HG03354 (cell line): Measurements from ENCODE around the gene OBI1.

Source experiments
- ATAC-seq: cut with Tn5 transposase; IDR thresholded peaks from one replicate; pipeline ENCODE4 v1.9.1; 2021; ENCODE audit warnings: mild to moderate bottlenecking; ENCODE audit not compliant: unreplicated experiment, poor library complexity, severe bottlenecking

Gene OBI1

DNA sequence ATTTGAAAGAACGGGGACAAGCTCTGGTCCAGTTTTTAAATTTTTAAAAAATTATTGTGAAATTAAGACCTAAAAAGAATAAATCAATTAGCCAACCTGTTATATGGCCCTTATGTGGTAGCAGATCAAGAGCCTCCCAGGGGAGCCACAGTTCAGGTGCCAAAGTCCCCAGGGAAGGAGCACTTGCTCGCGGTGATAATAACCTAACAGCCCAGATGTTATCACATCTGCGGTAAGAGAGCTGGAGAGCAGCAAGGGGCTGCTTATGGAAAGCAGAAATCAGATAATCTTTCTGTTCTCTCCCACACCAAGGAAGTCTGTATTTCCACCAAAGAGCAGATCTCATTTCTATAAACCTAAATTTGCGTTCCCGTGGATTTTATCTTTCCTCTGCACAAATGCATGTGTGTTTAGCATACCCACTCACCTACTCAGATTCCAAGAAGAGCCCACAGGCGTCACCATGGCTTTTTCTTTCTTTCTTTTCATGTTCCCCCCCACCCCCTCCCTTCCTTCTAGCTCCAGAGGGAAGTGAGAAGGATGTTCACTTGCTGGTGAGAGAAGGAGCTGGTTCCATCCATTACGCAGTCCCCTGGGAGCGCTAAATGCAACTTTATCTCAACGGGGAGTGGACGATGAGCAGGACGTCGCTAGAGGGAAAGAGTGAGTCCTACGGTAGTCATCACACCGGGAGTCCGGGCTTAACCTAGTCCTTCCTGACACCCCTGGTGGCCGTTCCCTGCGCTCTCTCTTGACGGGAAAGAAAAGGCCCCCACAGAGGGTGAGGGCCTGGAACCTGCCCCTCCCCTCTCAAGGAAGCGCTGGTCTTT lies 54.0 kb downstream of the OBI1 start:
- no peak for ATAC-seq

DNA sequence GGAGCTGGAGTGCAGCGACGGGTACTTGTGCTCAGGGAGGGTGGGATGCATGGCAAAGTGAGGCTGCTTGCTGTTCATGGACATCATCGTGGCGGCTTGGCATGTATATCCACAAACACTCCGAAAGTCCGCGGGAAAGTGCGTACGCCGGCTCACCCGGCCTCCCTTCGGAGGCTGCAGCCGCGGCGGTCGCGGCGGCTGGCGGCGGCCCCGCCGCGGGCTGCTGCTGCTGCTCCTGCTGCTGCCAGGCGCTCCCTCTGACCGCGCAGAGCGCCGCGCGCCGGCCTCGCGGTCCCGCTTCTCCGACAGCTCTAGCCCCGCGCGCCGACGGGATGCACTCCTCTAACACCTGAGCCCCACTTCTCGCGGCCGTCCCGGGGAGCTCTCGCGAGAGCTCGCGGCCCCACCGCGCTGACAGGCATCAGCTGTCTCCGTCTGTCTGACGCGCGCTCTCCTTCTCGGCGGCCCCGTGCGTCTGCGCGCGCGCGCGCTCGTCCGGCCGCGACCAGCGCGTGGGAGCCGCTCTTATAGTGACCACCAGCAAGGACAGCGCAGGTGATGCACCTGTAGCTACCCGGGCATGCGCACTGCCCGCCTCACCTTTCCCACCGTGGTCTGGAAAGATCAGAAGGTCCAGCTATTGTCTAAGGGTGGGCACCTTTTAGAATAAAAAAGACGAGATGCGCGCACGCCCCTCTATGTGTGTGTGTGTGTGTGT lies 55.6 kb downstream of the OBI1 start, which contains the start of gene POU4F1:
Gene POU4F1, minus strand, starts transcription at position 313 of the 718 bp plus-strand sequence. Its CDS starts 226 bp downstream, at position 87.
- ATAC-seq: peak; percentile 83

DNA sequence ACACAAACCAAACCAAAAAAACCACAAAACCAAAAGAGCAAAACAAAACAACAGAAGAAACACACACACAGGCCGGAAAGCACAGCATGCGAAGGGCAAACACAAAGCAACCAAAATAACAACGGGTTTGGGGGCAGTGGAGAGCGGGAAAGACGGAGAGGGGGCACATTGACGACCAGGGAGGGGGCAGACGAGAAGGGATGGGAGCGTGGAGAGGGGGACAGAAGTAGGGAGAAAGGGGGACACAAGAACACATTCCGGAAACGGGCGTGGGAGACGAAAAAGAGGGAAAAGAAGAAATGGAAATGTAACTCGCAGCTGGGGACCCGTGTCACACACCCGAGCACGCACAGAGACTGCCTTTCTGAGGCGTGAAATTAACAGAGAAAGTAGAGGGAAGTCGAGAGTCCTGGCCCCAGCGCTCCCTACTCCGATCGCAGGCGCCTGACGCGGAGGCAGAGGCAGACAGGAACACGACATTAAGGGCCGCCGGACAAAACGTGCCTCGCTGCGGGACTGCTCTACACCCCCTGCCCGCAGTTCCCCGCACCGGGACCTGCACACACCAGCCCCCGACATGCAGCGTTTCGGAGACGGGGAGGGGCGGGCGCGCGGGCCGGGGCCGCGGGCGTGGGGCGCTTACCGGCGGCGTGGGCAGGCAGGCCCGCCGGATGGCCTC lies 56.3 kb downstream of the OBI1 start:
- ATAC-seq: peak; percentile 27

DNA sequence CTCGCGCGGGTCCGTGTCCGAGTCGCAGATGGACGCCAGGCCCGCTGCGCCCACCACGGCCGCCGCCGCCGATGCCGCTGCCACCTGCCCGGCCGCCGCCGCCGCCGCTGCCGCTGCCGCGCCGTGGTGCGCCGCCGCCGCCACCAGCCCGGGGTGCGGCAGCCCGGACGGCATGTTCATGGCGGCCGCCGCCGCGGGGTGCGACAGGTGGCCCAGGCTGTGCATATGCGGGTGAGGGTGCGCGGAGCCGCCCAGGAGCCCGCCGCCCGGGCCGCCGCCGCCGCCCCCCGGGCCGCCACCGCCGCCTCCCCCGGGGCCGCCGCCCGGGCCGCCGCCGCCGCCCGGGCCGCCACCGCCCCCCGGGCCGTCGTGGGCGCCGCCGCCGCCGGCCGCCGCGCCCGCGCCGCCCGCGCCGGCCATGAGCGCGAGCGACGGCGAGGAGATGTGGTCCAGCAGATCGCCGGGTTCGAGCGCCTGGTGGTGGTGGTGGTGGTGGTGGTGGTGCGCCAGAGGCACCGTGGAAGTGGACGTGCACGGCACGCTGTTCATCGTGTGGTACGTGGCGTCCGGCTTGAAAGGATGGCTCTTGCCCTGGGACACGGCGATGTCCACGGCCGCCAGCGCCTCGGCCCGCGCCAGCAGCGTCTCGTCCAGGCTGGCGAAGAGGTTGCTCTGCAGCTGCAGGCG lies 56.9 kb downstream of the OBI1 start:
- ATAC-seq: no peak

DNA sequence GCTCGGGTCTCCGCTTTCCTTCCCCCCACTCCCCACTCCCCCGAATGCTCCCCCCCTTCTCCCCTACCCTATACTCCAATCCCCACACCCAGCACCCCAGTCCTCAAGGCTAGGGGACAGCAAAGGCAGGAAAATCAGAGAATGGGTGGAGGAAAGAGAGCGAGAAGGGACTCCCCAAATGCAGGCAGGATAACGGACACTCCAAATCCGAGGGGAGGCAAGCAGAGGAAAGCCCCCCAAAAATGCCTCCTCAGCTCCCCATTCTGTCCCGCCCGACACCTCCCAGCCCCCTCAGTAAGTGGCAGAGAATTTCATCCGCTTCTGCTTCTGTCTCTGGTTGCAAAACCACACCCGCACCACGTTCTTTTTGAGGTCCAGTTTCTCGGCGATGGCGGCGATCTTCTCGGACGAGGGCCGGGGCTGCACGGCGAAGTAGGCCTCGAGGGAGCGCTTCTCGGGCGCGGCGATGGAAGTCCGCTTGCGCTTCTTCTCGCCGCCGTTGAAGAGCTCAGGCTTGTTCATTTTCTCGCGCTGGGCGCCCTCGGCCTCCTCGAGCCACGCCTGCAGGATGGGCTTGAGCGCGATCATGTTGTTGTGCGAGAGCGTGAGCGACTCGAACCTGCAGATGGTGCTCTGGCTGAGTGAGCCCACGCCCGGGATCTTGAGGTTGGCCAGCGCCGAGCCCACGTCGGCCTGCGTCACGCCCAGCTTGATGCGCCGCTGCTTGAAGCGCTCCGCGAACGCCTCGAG lies 57.7 kb downstream of the OBI1 start:
- no peak for ATAC-seq

DNA sequence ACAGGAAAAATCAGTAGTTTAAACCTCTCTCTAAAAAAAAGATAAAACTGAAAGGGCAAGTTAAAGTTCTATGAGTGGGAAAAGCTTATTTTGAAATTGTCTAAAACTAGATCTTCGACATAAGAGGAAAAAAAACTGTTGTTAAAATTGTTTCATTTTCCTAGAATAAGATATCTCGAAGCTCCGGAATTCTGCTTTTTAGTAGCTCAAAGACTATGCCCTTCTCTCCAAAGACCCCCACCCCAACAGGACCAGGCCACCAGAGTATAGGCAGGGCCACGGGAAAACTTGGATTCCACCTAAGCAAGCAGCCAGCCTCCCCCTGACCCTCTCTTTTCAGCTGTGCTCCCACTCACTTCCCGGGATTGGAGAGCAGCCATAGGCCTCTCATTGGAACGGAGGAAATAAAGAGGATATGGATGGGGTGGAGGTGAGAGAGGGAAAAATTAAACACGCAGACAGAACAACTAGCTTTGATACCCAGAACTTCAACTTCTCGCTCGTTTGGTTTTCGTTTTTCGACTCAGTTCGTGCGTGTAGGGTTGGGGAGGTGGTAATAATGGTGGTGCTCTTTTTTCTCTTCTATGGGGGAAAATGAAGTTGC lies 58.6 kb downstream of the OBI1 start:
- ATAC-seq: no peak

DNA sequence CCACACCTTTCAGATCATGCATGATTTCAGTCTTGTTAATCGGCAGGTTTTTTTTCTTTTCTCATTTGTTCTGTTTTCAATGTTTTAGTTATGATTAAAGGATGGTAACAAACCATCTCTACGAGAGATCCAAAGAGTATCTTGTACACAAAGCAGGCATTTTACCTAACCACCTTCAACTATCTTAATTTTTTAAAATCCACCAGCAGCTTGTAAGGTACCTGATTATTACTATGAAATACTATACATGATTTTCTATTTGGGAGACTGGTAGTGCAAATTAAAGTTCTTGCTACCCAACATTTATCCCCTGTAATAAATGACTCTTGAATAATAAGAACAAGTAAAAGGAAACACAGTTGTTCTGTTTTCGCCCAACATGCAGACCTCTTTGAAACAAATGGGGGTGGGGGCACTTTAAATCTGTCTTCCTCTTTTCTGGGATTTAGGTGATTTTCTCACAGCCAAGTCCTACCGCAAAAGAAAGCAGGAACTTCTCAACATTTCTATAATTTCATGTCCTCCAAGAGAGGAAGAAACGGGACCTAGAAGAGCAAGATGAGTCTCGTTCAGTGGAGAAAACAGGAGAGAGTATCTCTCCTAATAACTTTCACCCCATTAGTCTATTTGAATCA lies 59.2 kb downstream of the OBI1 start:
- no peak for ATAC-seq

DNA sequence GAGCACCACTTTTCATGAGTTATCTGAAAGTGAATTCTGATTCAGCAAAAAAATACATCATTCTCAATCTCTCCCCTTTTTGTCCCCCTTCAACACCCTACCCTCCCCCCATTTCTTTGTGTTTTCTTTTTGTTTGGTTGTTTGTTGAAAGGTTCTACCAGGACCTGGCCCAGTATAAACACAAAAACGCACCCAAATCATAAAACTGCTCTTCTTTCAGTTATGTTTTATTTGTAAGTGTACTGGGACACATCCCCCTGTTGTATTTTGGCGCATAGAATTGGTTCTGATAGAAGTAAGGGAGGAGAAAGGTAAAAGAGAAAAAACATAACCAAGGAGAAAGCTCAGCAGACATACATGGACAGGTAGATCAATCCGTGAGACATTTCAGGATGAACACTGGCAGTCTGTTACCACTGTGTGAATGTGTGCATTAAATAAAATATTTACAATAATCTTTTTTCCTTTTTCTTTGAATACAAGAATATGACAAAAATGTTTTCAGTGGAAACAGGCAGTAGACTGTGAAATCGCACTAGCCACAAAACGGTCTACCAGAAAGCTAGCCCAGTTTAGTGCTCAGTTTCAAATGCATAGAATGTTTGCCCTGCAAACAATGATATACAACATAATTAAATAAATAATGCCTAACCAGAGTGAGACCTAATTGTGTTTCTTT lies 59.9 kb downstream of the OBI1 start:
- ATAC-seq: no peak

DNA sequence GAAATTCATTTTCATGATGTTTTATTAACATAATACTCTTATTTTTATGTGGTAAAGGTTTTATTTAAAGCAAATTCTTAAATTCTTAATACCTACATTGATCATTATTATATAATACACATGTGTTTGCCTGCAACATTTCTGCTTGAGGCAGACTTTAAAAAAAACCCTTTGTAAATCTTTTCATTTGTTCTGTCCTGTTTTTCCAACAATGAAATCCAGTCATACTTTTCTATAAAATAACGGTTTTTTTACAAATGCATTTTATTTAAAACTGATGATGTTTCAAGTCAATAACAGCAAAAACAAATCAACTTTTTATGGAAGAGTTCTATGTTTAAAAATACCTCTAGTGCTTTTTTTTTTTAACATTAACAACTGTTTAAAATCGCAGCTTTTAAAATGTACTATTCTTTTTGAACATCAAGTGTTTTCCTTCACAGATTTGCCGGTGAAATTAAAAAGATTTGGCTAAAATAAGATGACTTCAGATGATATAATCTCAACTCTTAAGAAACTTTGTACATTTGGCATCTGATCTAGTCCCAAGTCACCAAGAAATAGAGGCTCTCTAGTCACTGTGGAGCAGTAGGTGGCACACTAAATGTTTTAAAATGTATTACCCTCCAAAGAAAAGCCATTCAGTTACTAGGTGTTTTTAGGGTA lies 60.7 kb downstream of the OBI1 start:
- no peak for ATAC-seq

DNA sequence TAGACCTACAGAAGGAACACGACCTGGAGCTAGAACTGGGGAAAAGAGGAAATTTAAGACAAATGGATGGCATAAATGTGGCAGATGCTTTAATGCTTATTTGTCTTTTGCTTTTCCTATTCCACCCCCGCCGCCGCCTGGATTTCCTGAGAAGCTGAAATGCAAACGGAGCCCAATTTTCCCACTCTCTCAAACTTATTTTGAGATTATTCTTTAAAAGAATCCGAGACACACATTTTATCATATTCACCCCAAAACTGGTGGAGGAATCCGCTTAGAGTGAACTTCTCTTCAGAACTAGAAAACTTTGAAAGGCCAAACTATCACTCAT lies 61.4 kb downstream of the OBI1 start:
- ATAC-seq: no peak

DNA sequence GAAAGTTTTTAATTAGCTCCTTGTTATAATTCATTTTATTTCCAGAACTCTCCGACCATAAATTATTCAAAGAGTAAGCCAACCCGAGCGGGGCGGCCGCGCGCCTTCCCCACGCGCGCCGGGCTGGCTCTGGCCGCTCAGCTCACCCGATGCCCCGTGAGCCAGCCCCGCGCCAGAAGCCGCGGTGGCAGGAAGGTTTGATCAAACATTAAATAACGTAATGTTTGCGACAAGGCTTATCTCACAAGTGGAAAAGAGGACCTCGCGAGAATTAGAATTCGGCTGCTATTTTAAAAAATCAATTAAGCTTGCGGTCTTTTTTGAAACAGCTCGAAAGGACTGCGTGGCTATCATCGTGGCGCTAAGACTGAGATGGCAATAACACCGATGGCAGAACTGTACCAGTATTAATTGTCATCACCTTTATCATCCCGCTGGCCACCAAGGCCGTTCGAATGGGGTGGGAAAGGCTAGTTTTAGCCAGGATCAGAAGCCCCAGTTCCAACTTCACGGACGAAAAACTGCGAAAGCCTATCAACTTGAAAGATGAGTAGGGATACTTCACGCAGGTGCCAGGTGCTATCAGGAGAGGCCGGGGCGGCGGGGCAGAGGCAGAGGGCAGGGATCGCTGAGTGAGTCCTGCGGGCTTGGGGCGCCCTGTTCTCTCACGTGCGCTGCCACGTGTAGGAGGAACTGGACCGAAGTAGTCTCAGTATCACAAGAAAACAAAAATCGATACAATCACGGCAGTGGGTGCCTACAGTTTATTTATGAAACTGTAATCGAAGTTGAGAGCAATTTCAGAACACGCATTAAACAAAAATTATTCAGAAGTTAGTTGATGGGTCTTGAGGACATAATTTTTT lies 62.0 kb downstream of the OBI1 start:
- ATAC-seq: no peak

DNA sequence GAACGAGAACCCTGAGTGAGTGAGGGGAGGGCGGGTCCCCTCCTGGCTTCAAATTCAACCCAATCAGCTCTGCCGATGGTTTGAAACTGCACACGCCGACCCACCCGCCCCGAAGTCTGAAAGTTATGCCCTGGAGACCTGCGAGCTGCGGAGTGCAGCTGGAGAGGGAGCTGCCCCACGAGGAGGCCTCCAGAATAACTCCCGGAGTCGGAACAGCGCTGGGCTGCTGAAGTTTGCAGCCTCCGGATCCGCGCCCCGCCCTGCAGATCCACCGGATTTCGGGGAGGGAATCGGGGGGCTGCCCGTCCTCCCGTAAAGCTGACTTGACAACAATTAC lies 62.6 kb downstream of the OBI1 start:
- peak; percentile 20 for ATAC-seq

DNA sequence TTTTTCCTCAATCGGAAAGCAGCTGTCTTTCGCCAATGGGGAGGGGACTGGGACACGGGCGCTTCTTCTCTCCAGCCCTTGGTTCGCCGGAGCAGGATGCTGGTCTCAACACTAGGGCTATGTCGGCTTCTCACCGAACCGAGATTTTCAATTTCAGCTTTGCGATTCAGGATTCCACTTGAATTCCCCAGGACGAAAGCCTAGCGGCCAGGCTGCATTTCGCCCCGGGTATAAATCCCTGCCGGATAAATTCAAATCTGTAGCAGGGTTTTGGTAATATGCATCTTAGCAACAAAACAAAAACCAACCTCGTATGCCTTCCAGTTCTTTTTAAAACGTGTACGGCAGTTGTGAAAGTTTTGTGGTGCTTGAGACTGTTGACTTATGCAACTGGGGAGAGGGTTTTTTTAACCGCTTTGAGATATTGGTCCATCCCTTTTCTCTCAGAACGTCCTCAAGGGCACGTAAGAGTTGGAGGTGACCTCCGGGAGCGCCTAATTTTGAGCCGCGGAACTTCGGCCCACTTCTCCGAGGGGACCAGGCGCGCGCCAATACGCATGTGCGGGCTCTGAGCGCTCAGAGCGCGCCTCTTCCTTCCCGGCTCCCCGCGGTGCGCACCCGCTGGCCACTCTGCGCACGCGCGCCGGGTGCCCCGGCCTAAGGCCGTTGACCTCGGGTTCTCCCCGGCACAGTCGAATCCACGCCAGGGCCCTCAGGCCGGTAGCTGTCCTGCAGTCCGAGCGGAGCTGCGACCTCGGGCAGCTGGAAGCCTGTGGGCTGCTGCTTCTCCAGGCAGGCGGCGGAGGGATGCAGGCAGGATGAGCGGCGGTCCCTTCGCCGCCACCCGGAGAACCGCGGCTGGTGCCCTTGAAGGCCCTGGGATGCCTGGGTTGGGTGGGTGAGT lies 63.2 kb downstream of the OBI1 start:
- peak; percentile 72 for ATAC-seq

DNA sequence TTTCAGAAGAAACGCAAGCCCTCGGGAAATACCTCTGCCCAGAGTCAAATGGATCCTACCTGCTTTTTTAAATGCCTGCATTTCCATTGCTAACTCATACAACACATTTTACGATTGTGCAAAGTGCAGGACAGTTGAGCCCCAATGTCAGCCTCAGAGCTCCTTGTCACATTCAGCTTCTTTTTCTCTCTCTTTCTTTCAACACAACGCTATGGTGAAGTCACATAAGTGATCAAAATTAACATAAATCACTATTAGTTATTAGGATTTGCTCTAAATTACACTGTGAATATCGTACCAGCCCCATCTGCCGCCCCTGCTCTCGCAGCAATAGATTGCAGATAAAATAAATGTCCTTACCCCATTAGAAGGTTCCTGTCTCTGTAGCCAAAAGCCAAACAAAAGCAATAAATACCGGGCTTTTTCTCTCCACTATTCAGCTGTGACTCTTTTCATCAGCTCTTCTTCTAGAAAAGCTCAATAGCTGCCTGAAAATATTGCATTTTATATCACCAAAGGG lies 64.4 kb downstream of the OBI1 start:
- no peak for ATAC-seq

DNA sequence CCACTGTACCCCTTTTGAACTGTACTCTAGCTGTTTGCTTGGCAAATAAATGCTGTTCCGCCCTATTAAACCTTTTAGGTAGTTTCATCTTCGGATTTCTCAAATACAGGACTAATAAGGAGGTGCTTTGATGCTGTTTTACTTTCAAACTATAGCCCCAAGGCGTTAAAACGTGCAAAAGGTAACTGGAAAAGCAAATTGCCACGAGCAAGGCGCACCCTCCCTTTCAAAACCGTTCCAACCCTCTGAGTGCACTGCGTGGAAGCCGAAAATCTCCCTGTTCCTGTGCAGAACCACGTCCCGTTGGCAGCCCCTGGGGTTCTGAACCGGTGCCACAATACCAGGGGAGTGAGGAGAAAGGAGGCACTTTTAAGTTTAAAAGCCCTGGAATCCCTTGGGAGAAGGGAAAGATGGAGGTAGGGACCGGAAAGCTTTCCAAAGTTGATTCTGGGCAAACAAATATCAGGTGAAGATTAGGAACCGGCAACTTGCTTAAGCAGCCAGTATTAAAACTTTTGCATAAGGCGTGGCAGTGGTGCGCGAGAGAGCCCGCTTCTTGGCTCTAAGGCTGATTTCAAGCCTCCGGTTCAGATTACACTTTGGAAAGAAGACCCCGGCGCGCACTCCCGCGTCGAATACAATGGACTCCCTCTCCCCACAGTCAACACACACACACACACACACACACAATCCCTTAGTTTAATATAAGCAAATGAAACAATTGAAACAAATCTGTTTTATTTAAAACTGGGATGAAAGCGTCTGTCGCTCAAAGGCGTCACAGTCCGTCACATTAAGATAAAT lies 65.1 kb downstream of the OBI1 start:
- no peak for ATAC-seq
